Lower leg skin (tissue), 4 donors: ENCODE measurements around the gene SIRPG. TPM values are rescaled to one million over a fixed set of nuclear protein-coding genes. Genes with fewer than 3 reads are reported as not detected.

Experiments used
- DNase-seq, 2 donors: peaks; one replicate each; pipeline ENCODE4 v3.0.0-alpha.2; 2019; ENCODE audit warnings: low spot score in 2 of 2
- H3K4me3 ChIP-seq: fragments of 200-600 bp; sonication (generic); 2 replicates; pipeline ENCODE4 v1.5.1; 2017; ENCODE audit warnings: mild to moderate bottlenecking, low read depth; ENCODE audit not compliant: poor library complexity, severe bottlenecking
- POLR2A ChIP-seq, 2 donors: fragments of 450-650 bp; IDR thresholded peaks; one replicate each; pipeline ENCODE4 v1.6.1; 2016 to 2017; ENCODE audit warnings: antibody characterized with exemption in 2 of 2, mild to moderate bottlenecking in 1 of 2, moderate library complexity in 1 of 2
- WGBS, 2 donors: methylation state at CpG; one replicate each; pipeline ENCODE4 v1.1.5; 2018; 5-methylcytosine and 5-hydroxymethylcytosine counted together
- intact Hi-C: fragments of 100-400 bp; cut with DNase I; formaldehyde crosslinking; loops from one replicate; pipeline ENCODE4 v1.15.0; 2023; ENCODE audit warnings: low total_unique reads
- total RNA-seq, 4 donors: library from RNA; depleted of rRNA; stranded (reverse); fragments of >200 nt; gene quantifications; one replicate each; pipeline ENCODE4 v1.1.0, GENCODE V29; 2016
- TF ChIP-seq, protein P1 (sequence below), 3 donors: fragments of 450-650 bp; IDR thresholded peaks; one replicate each; pipeline ENCODE4 v1.5.1; 2016; ENCODE audit warnings: antibody characterized with exemption in 3 of 3, mild to moderate bottlenecking in 3 of 3, moderate library complexity in 2 of 3

The SIRPG gene
- total RNA-seq, 4 donors from 2014 or later = 0.89 TPM; not detected in 3

DNA sequence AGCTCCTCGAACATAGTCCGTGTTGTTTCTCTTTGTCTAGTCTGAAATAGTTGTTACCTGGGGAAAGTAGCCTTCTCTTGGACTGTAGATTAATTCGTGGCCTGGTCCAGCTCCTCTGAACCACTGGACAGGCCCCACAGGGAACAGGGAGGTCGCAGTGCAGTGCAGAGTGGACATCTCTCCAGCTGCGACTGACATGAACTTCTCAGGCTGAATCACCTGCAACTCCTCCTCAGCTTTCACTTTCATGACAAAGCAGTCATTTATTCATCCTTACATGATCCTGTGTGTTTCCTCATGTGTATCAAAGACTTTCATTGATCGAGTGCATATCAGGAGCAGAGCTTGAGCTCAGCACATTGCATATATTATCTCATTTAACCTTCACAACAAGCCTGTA lies 19.1 kb upstream of the SIRPG start:
- DNase-seq = no peak
- intact Hi-C loops = no loop called here
- 80 to 83% methylated on average over 6 of the region's 6 CpGs for WGBS, 2 donors
- H3K4me3 ChIP-seq = no peak overlapping the region
- TF ChIP-seq, protein P1, sequence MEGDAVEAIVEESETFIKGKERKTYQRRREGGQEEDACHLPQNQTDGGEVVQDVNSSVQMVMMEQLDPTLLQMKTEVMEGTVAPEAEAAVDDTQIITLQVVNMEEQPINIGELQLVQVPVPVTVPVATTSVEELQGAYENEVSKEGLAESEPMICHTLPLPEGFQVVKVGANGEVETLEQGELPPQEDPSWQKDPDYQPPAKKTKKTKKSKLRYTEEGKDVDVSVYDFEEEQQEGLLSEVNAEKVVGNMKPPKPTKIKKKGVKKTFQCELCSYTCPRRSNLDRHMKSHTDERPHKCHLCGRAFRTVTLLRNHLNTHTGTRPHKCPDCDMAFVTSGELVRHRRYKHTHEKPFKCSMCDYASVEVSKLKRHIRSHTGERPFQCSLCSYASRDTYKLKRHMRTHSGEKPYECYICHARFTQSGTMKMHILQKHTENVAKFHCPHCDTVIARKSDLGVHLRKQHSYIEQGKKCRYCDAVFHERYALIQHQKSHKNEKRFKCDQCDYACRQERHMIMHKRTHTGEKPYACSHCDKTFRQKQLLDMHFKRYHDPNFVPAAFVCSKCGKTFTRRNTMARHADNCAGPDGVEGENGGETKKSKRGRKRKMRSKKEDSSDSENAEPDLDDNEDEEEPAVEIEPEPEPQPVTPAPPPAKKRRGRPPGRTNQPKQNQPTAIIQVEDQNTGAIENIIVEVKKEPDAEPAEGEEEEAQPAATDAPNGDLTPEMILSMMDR (IDR thresholded peaks at IDR 0.05) = no peak
- TF ChIP-seq POLR2A (IDR thresholded peaks at IDR 0.05) = no peak

DNA sequence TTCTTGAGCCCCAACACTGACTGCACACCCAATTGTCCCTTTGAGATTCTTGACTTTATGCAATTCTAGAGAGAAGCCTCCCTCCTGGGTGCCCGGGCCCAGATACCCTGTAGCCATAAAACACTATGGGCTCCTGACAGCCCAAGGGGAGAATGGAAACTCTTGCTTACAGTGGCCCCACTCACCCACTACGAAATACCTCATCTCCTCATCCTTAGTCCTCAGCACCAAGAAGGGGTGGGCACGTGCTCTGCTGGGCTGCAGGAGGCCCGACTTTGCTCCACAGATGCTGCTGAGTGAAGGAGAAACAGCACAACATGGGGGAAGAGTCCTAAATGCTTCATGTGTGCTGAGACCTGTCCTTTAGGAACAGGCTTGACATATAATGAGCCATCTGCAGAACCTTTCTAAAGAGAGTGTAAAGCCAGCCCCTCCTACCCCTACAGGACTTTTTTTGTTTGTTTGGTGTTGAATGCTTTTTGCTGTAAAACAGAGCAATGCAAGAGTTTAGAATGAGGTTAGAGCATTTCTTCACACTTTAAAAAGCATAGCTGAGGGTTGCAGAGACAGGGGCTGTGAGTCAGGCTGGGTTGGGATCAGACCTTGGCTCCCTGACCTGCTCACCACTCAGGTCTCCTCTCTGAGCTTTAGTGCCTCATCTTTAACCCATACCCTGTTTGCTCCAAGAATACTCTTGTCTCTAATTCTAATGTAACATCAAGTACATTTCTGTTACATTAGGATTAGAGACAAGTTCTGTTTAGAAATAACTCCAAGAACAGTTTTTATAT lies 17.6 kb upstream of the SIRPG start:
- H3K4me3 ChIP-seq = no peak overlapping the region
- intact Hi-C loops = no loop called here
- no peak for TF ChIP-seq POLR2A (IDR thresholded peaks at IDR 0.05)
- TF ChIP-seq, protein P1 (IDR thresholded peaks at IDR 0.05) = no peak
- no peak for DNase-seq
- 73 to 77% methylated on average over 4 of the region's 4 CpGs for WGBS, 2 donors

DNA sequence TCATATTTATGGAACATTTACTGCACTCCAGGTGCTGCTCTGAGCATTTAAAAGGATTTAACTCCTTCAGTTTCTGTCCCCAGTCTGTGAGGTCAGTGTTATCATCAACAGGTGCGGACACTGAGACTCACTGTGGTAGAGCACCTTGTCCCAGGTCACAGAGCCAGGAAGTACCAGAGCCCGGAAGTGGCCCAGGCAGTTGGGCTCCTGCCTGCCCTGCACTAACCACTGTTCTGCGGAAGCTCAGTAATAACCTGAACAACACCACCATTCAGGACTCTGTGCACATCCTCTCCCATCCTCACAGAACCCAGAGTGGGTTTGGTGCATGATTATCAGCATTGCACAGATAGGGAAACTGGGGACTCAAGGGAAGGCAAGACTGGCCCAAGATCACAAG lies 16.8 kb upstream of the SIRPG start:
- WGBS, 2 donors = 90% methylated on average over 3 of the region's 3 CpGs
- no peak for DNase-seq
- intact Hi-C loops = no loop called here
- TF ChIP-seq, protein P1 (IDR thresholded peaks at IDR 0.05) = no peak
- no peak for TF ChIP-seq POLR2A (IDR thresholded peaks at IDR 0.05)
- H3K4me3 ChIP-seq = no peak overlapping the region

DNA sequence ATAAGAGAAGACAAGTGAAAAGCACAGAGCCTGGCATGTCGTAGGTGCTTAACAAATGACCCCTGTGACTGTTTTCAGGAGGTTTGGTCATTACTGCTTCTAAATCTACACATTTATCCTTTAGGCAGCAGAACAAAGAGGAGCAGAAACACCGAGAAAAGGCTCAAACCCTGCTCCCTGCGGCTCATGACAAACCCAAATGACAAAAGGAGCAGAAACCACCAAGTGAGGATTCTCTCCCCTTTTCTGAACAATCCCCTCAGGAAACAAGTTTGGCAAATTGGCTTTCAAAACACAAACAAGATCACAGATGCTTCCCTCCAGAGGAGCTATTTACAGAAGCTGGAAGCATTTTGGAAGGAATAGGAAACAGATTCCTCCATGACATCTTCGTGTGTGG lies 15.8 kb upstream of the SIRPG start:
- WGBS, 2 donors = 49 to 62% methylated on average over 4 of the region's 4 CpGs
- TF ChIP-seq POLR2A (IDR thresholded peaks at IDR 0.05) = no peak
- TF ChIP-seq, protein P1 (IDR thresholded peaks at IDR 0.05) = no peak
- H3K4me3 ChIP-seq = no peak overlapping the region
- intact Hi-C loops = no loop called here
- DNase-seq = no peak

DNA sequence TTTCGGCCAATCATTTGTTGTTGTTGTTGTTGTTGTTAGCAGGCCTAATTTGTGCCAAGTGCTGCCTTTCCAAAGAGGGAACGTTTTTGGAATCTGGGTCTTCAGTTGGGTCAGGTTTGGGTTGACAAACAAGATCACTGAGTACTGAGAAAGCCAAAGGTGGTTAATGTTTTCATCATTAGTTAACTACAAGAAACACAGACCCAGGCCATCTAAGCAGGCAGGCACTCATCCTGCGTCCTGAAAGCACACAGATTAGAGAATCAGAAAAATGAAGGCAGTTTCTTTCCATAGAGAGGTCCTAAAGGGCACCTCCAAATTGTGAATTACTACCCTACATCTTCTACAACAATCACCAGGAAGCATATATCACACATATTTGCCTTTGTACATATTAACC lies 15.1 kb upstream of the SIRPG start:
- 70 to 78% methylated on average over 3 of the region's 3 CpGs for WGBS, 2 donors
- intact Hi-C loops = no loop called here

More for the DNA sequence above, 15.1 kb upstream of the SIRPG start:
- TF ChIP-seq, protein P1 (IDR thresholded peaks at IDR 0.05) = no peak
- no peak for TF ChIP-seq POLR2A (IDR thresholded peaks at IDR 0.05)
- H3K4me3 ChIP-seq = no peak overlapping the region
- no peak for DNase-seq
